HG03378 (cell line): ENCODE measurements around the gene SCN8A.
"Not testable (repeated sequence)": the region's sequence is repeated elsewhere in the genome, so short reads cannot be mapped to it uniquely, and the experiment has no call there.

ENCODE experiments used
- ATAC-seq: cut with Tn5 transposase; IDR thresholded peaks from one replicate; pipeline ENCODE4 v1.9.1; 2021; ENCODE audit warnings: mild to moderate bottlenecking, moderate library complexity; ENCODE audit not compliant: unreplicated experiment

SCN8A gene

GRCh38 chr12:51827925-51828818 is 237.1 kb downstream of the SCN8A start:
- ATAC-seq = no peak

GRCh38 chr12:51829011-51829481 is 238.0 kb downstream of the SCN8A start:
- no peak for ATAC-seq

DNA sequence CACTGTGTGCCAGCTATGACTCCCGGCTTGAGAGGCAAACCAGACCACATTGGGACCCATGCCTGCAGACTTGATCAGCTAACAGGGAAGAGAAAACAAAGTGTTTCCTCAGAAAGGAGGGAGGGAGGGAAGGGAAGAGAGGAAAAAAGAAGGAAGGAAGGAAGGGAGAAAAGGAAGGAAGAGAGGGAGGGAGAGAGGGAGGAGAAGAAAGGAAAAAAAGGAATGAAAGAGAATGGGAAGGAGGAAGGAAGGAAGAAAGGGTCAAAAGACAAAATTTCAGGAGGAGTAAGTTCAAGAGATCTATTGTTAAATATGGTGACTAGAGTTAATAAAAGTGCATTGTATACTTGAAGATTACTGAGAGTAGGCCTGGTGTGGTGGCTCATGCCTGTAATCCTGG is 238.6 kb downstream of the SCN8A start:
- no peak for ATAC-seq

- not testable (repeated sequence) for ATAC-seq
Observed at GRCh38 chr12:51831817-51832216, 240.8 kb downstream of the SCN8A start.

DNA sequence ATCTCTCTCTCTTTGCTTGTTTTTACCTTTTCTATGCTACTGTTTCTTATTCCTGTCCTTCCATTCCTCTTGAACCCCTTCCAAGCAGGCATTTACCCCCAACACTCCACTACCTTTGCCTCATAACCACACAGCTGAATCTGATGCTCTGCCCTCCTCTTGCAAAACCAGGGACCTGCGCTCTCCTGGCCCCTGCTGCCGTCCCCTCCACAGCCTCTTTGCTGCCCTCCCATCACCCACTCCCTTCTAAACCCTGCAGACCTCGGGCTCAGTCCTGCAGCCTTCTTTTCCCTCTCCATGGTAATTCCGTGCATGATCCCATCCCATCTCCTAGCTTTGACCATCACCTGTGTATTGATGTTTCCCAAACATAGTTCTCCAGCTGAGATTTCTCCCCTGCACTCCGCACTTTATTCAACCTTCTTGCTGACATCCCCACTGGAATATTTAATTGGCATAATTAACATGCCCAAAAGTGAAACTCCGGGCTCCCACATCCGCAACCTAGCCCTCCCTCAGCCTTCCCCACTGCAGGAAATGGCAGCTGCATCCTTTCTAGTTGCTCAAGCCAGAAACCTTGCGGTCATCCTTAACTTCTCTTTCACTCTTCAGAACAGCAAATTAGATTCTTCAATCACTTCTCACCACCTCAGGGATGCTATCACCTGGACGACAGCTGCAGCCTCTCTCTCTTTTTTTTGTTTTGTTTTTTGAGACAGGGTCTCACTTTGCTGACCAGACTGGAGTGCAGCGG is 241.5 kb downstream of the SCN8A start:
- no peak for ATAC-seq

- ATAC-seq = no peak
Observed at GRCh38 chr12:51833448-51834227, 242.6 kb downstream of the SCN8A start.

DNA sequence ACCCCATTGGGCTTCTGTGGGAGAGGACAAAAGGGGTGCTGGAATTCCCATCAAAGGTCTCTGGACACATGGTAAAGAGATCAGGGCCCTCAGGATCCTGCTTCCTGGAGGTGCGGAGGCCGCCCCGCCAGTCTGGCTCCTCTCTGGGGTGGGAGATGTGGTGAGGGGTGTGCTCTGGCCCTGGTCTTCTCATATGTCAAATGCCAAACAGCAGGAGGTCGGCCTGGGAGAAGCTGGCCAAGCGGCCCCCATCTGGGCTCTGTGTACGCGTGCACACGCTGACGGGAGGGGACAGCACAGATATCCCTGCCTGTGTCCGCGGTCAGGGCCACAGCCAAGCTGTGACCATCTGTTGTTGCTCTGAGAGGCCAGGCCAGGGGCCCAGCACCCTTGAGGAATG is 243.4 kb downstream of the SCN8A start:
- ATAC-seq = no peak

DNA sequence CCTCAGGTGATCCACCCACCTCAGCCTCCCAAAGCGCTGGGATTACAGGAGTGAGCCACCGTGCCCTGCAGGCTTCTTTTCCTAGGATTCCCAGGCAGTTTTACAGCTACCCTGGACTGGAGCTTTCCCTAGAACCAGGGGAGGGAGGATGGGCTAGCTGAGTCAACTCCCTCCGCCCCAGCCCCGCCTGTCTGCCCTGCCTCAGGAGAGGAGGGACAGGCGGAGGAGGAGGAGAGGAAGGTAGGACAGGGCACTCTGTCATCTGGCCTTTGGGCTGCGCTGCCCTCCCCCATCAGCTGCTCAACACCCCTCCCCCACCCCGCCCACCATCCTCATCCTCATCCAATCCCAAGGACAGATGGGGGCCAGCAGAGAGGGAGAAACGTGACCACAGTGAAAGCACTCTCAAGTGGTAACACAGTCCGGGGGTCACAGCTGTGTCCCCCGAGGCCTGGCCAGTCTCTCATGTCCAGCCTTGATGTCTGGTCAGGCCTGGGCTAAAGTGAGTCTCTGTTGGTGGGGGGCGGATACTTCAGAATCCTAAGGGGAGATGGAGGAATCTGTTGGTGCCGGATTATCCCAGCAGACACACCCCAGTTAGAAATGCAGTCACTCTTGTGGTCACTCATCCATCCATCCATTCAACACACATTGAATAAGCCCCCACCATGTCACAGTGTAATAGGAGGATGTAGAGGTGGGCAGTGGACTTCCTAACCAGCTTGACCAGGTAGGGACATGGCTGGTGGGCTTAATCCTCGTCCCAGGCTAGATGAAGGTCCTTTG is 245.2 kb downstream of the SCN8A start:
- ATAC-seq = no peak

- ATAC-seq = no peak
Observed at GRCh38 chr12:51836827-51837173, 245.8 kb downstream of the SCN8A start.

- no peak for ATAC-seq
Observed at GRCh38 chr12:51837286-51837685, 246.3 kb downstream of the SCN8A start.

DNA sequence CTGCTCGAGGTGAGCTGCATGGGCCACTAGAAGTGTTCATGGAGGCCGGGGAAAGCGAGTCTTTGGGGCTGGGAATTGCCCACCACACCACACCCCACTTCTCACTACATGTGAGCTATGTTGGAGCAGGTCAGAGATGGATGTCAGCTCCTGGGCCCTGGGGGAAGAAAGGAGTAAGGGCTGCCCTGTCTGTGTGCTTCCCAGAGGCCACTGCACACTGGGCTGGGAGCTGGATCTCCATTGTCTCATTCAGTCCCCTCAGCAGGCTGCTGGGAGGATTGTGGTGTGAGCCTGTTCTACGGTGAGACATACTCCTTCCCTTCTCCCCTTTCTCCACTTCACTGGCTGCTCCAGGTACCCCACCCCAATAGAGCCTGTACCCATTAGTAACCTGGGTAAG is 247.0 kb downstream of the SCN8A start:
- ATAC-seq = no peak

DNA sequence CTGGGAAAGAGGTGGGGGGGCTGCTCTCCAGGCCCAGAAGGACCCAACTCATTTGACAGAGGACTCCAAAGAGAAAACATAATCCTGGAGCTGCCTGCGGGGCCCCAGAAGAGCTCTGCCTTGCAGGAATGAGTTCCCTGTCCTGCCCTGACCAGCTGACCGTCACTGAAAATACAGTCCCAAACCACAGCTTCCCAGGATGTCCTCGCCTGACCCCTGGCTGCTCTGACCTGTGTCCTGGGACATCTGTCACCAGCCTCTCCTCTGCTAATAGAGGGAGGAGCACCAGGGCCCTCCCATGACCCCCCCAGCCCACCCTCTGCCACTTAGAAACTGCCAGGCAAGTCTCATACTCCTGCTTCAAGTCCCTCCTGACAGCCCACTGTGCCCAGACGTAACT is 247.7 kb downstream of the SCN8A start:
- ATAC-seq = no peak

- ATAC-seq = no peak
Observed at GRCh38 chr12:51839310-51839947, 248.4 kb downstream of the SCN8A start.

DNA sequence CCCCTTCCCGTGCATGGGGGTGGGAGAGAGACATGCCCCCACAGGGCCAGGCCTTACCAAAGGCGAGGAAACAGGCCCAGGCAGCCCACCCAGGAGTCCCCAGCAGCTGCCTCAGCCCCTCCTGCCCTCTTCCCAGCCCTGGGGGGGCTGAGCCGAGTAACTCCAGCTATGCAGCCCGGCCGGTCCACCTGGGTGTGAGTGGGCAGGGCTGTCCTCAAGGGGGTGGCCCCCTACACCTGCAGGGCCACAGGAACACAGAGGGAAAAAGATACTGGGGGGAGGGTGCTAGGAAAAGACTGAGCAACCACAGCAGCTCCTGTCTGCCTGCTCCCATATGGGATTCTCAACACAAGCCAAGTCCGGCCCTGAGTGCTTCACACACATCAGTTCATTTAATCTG is 249.9 kb downstream of the SCN8A start:
- no peak for ATAC-seq

GRCh38 chr12:51841727-51842126 is 250.7 kb downstream of the SCN8A start:
- ATAC-seq = no peak

GRCh38 chr12:51844854-51845253 is 253.8 kb downstream of the SCN8A start:
- no peak for ATAC-seq

DNA sequence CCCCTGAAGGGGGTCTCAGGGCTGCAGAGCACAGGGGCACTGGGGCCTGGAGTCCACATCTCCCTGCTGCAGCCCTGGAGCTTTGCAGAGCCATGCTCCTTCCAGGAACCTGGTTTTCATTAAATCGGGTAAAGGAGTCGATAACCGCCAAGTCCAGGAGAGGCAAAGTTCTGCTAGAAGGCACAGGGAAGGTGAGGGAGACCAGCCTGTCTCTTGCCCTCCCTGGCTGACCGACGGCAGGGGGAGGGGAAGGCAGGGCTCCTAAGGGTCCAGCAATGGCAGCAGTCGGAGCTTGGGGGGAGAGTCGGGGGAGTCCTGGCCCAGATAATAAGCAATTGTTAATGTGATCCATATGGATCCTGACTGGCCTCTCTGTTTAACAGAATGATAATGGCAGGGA is 254.4 kb downstream of the SCN8A start:
- no peak for ATAC-seq

DNA sequence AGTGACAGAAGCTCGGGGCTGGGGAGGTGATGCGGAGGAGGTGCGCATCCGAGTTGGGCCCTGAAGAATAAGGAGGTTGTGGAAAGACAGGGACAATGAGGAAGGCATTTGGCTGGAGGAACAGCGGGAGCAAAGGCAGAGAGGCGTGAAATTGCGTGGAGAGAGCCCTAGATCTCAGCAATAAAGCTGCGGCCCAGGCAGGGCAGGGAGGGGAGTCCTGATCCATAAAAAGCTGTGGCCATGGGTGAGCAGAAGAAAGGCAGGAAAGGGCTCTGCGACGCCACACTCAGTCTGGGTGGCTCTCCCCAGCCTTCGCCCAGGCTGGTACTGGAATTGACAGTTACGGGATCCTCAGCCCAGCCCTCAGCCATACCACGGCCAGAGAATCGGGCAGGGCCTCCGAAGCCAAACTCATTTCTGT is 255.2 kb downstream of the SCN8A start:
- no peak for ATAC-seq

DNA sequence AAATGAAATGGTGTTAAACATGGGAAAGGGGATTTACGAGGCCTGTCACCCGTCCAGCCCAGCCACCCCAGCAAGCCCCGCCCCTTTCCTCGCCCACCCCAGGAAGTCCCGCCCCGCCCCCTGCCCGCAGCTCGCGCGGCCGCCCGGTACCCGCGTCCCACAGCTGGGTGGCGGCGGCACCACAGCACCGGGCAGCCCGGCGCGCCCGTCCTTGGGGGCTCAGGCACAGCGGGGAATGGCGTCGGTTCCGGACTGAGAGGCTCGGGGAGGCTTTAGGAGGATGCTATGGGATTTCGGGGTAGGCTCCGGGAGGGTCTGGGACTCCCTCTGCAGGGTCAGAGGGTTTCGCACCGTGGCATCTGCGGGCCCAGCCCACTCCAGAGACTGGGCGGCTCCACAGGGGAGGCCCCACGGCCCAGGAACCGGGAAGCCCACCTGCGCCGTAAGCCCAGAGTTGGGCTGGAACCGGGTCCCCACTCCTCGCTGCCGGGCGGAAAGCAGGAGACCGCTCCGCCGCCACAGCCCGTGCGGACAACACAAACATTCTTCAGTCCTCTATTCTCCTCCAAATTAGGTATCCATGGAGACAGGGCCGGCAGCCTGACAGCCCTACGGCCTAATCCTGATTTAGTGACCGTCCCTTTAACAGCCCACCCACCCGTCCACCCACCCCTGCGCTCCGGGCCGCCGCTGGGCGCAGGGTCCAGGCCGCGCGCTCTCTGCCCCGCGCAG is 256.0 kb downstream of the SCN8A start:
- ATAC-seq = no peak
